ENCODE results near the gene GRK7. TPM values are rescaled to one million over a fixed set of nuclear protein-coding genes. Genes with fewer than 3 reads are reported as not detected.
A peak's percentile ranks its signal among the peaks of the same experiment; 100 is the strongest.

The GRK7 gene
- total and polyA plus RNA-seq, 9 of the 15 experiments (the other 6 are each of a cell fraction or from before 2014, with no cell fraction given): 0.01 to 0.08 (median 0.04) TPM; not detected in 3

DNA sequence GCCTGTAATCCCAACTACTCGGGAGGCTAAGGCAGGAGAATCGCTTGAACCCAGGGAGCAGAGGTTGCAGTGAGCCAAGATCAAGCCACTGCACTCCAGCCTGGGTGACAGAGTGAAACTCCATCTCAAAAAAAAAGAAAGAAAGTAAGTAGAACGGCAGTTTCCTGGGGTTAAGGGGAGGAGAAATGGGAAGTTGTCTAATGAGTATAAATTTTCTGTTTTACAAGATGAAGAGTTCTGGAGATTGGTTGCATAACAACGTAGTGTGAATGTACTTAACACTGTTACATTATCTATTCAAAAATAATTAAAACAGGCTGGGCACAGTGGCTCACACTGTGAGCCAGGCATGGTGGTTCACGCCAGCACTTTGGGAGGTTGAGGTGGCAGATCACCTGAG, 45.4 kb downstream of the GRK7 start (continued):
- TF ChIP-seq YY1 (IDR thresholded peaks at IDR 0.05; ENCODE audit: borderline replicate concordance in 1 of 3, control insufficient read depth in 1 of 3, extremely low read depth in 1 of 3, insufficient read depth in 3 of 3, insufficient read length in 1 of 3, insufficient replicate concordance in 2 of 3, low read depth in 1 of 3, low read length in 2 of 3) (no peak), PHF8 (IDR thresholded peaks at IDR 0.05; ENCODE audit: borderline replicate concordance, low read length) (no peak), ZFP30 (CRISPR knock-in tag; IDR thresholded peaks at IDR 0.05; ENCODE audit: borderline replicate concordance) (no peak), PHF20 (IDR thresholded peaks at IDR 0.05; ENCODE audit: partially characterized antibody) (no peak), TCF7L2 (IDR thresholded peaks at IDR 0.05; ENCODE audit: low read depth, low read length) (no peak), KDM4B (IDR thresholded peaks at IDR 0.05; ENCODE audit: borderline replicate concordance in 2 of 2, low read depth in 1 of 2) (no peak), ZNF316 (IDR thresholded peaks at IDR 0.05) (no peak), FIP1L1 (IDR thresholded peaks at IDR 0.05; ENCODE audit: low read depth, low read length, poor library complexity, severe bottlenecking) (no peak)

DNA sequence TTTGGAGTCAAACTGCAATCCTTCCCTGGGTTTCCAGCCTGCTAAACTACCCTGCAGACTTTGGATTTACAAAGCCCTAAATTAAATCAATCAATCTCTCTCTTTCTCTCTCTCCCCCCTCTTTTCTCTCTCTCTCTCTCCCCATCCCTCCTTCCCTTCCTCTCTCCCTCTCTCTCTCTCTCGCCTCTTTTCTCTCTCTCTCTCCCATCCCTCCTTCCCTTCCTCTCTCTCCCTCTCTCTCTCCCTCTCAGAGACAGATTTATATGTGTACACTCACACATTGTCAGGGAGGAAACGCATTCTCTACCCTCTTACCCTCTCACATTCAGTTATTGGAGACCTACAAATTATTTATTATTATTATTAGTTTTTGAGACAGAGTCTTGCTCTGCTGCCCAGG, 47.0 kb downstream of the GRK7 start:
- DNase-seq (ENCODE audit: extremely low read depth in 1 of 4, low spot score in 3 of 4) (no peak), ATAC-seq (no peak), FAIRE-seq (no peak)
- in situ Hi-C loops (cut with MboI): no loop called here
- no peaks in the 10 kb centered on the region for H3K79me2 ChIP-seq (ENCODE audit: control insufficient read depth, insufficient read depth, low read length)
- H3K9me3 ChIP-seq (replicated peaks; ENCODE audit: control insufficient read depth, insufficient read depth, low read depth, low read length): no peaks in the 10 kb centered on the region
- CTCF ChIA-PET (ENCODE audit: low intra/inter-chr PET ratio): no interaction called here
- H3K36me3 ChIP-seq (ENCODE audit: control insufficient read depth, insufficient read depth, low read length): no peaks in the 10 kb centered on the region
- no peak overlapping the region for H3K4me2 ChIP-seq (ENCODE audit: insufficient read depth, low read length)
- POLR2A ChIA-PET: interaction anchor here (0.6 kb wide), 1 partner anchor 40 kb away, joined by 3 read pairs; no protein-coding TSS in a partner anchor
- BruUV-seq (replicated peaks): no TSS peak
- H3K4me3 ChIP-seq: no peak overlapping the region
- H3K27me3 ChIP-seq (ENCODE audit: control insufficient read depth in 2 of 2, insufficient read depth in 2 of 2, low read length in 2 of 2): no peaks in the 10 kb centered on the region
- H3K9ac ChIP-seq (ENCODE audit: insufficient read depth in 1 of 2, low read depth in 2 of 2, low read length in 2 of 2): no peak overlapping the region
- 75% methylated on average over 2 of the region's 2 CpGs for WGBS (ENCODE audit: insufficient coverage, low coverage, missing lambda C conversion rate)
- no peak overlapping the region for H3K27ac ChIP-seq (ENCODE audit: extremely low read depth, low read depth, low read length)
- H3K4me1 ChIP-seq (replicated peaks in 1 of 2; ENCODE audit: control insufficient read depth in 2 of 2, insufficient read depth in 2 of 2, low read length in 2 of 2): peaks cover 6 to 17% of the 10 kb centered on the region in 2 experiments; a peak in 3 of 5 replicates
- peak; percentile 50 for TF ChIP-seq ZNF512 (tag; IDR thresholded peaks at IDR 0.05)
- TF ChIP-seq ZNF146 (CRISPR knock-in tag; IDR thresholded peaks at IDR 0.05; ENCODE audit: unreplicated experiment): no peak
- H2AFZ ChIP-seq (ENCODE audit: low read depth, low read length): no peak overlapping the region
- no peaks in the 10 kb centered on the region for H3K9me1 ChIP-seq (ENCODE audit: control insufficient read depth, insufficient read depth, low read length)
- H4K20me1 ChIP-seq (replicated peaks; ENCODE audit: control insufficient read depth, insufficient read depth, low read length): no peaks in the 10 kb centered on the region
- intact Hi-C loops (cut with micrococcal nuclease): no loop called here

Data from K562 (cell line).